ENCODE results near the gene PCDH9.

- TF ChIP-seq EZH2 (IDR thresholded peaks at IDR 0.05; ENCODE audit: insufficient read depth, low read length) (no peak), CTCF (IDR thresholded peaks at IDR 0.05; ENCODE audit: insufficient read depth, low read depth, low read length) (no peak)
These were observed 6.4 kb downstream of the PCDH9 start for GRCh38 chr13:67223742-67224141.

Data from astrocyte (in vitro differentiated cells and primary cell).